Measurements from ENCODE around the gene GLTP.
A peak's percentile ranks its signal among the peaks of the same experiment; 100 is the strongest.
"Not testable (repeated sequence)": the region's sequence is repeated elsewhere in the genome, so short reads cannot be mapped to it uniquely, and the experiment has no call there.

The GLTP gene

GRCh38 chr12:109902891-109903418 is 22.6 kb upstream of the GLTP start:
- DNase-seq (ENCODE audit: low spot score) = no peak

GRCh38 chr12:109900752-109901580 is 20.6 kb upstream of the GLTP start:
- DNase-seq (ENCODE audit: low spot score) = peak; percentile 39

- peak; percentile 82 for DNase-seq (ENCODE audit: low spot score)
Observed at GRCh38 chr12:109899783-109900751, 19.7 kb upstream of the GLTP start, which contains the start of gene TCHP. TSS of gene TCHP (plus strand) at chr12:109900274. CDS start at chr12:109903027, 2,753 bp downstream.

- not testable (repeated sequence) for DNase-seq (ENCODE audit: low spot score)
Observed at GRCh38 chr12:109899345-109899744, 19.0 kb upstream of the GLTP start.

- DNase-seq (ENCODE audit: low spot score) = no peak
Observed at GRCh38 chr12:109897029-109897428, 16.7 kb upstream of the GLTP start.

GRCh38 chr12:109896188-109896587 is 15.8 kb upstream of the GLTP start:
- DNase-seq (ENCODE audit: low spot score) = no peak

- DNase-seq (ENCODE audit: low spot score) = no peak
Observed at GRCh38 chr12:109894939-109895338, 14.6 kb upstream of the GLTP start.

- DNase-seq (ENCODE audit: low spot score) = peak; percentile 25
Observed at GRCh38 chr12:109893261-109893995, 13.1 kb upstream of the GLTP start.

GRCh38 chr12:109892748-109893147 is 12.4 kb upstream of the GLTP start:
- DNase-seq (ENCODE audit: low spot score) = peak; percentile 42

GRCh38 chr12:109892165-109892715 is 11.9 kb upstream of the GLTP start:
- DNase-seq (ENCODE audit: low spot score) = no peak

GRCh38 chr12:109891731-109892130 is 11.4 kb upstream of the GLTP start:
- DNase-seq (ENCODE audit: low spot score) = not testable (repeated sequence)

GRCh38 chr12:109890620-109891170 is 10.4 kb upstream of the GLTP start:
- DNase-seq (ENCODE audit: low spot score) = no peak

GRCh38 chr12:109888179-109889020 is 8.1 kb upstream of the GLTP start:
- peak; percentile 19 for DNase-seq (ENCODE audit: low spot score)

- DNase-seq (ENCODE audit: low spot score) = no peak
Observed at GRCh38 chr12:109885616-109886015, 5.3 kb upstream of the GLTP start.

- DNase-seq (ENCODE audit: low spot score) = no peak
Observed at GRCh38 chr12:109883461-109883860, 3.1 kb upstream of the GLTP start.

GRCh38 chr12:109881752-109882151 is 1.4 kb upstream of the GLTP start:
- DNase-seq (ENCODE audit: low spot score) = no peak

GRCh38 chr12:109880938-109881337 is 597 bp upstream of the GLTP start:
- DNase-seq (ENCODE audit: low spot score) = no peak

GRCh38 chr12:109879351-109880042 is 844 bp downstream of the GLTP start:
- peak; percentile 20 for DNase-seq (ENCODE audit: low spot score)

GRCh38 chr12:109878749-109879148 is 1.6 kb downstream of the GLTP start:
- no peak for DNase-seq (ENCODE audit: low spot score)

GRCh38 chr12:109878247-109878625 is 2.1 kb downstream of the GLTP start:
- DNase-seq (ENCODE audit: low spot score) = no peak

Data from NAMALWA (cell line).